Hypothalamus (tissue), 51 donors: ENCODE data around the gene FASTKD2.

Experiments
- DNase-seq, 51 donors: peaks; one replicate each; lab custom pipeline; 2025; lab: John Stamatoyannopoulos, UW

Gene FASTKD2

GRCh38 chr2:206831442-206831995 lies 66.1 kb downstream of the FASTKD2 start:
- DNase-seq: no peak

DNA sequence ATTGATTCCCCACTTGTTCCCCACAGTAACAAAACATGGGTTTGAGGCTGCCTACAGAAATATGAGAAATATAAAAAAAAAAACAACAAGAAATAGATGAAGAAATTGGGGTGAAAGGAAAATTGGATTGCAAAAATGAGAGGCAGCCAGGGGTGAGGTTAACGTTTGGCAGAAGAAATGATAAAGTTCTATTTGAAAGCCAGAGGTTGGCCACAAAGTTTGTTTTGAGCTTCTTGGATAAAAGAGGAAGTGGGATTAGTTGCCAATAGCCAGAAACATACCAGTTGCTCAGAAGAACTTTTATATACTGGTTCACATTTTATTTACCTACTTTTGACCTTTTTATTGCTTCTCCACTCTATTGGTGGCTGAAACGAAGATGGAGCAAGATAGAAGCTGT lies 67.5 kb downstream of the FASTKD2 start:
- DNase-seq: no peak

- no peak for DNase-seq
These were observed 67.9 kb downstream of the FASTKD2 start for GRCh38 chr2:206833291-206833690.

DNA sequence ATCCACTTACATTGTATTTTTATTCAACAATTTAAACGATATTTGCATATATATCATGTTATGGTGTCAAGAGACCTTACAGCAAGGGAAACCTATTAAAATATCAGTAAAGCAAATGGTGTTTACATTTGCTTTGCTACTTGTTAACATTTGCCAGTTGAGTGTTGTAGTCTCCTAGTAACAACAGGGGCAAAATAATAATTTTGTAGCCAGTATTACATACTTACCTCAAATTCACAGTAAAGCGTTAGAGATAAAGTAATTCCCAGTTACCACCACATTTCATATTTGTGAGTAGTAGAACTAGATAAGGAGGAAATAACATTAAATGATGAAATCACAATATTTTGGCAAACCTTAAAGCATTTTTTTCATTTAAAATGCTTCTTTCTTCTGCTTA lies 71.3 kb downstream of the FASTKD2 start:
- no peak for DNase-seq

DNA sequence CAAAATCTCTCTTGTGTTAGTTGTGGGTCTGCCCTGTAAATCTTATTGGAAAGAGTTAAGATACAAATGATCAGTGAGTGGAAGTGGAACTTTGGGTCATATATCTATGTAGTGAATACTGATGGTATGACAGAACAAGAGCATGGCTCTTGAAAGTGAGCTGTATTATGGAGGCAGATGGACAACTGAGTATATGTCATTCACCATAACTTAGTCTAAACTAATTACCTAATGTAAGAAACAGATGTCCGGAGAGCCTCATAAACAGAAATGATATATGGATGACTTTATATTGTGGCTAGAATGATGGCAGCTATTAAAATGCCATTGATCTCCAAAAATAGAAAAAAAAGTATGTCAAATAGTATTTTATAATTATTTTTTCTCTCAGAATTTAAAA lies 72.4 kb downstream of the FASTKD2 start:
- no peak for DNase-seq

- no peak for DNase-seq
These were observed 73.3 kb downstream of the FASTKD2 start for GRCh38 chr2:206838690-206839089.

- no peak for DNase-seq
These were observed 75.6 kb downstream of the FASTKD2 start for GRCh38 chr2:206840999-206841398.
